ENCODE measurements around the gene PANX3.

- TF ChIP-seq TAF1 (IDR thresholded peaks at IDR 0.05; ENCODE audit: borderline replicate concordance, insufficient read depth, low read length) (no peak), POLR2AphosphoS5 (IDR thresholded peaks at IDR 0.05; ENCODE audit: low read depth, low read length) (no peak), SIN3A (IDR thresholded peaks at IDR 0.05; ENCODE audit: borderline replicate concordance, insufficient read depth, low read length) (no peak), FOXP2 (optimal IDR thresholded peaks at IDR 0.05; ENCODE audit: borderline replicate concordance, extremely low read depth, extremely low read length, insufficient read depth) (no peak)
- TF ChIP-seq, protein P1, sequence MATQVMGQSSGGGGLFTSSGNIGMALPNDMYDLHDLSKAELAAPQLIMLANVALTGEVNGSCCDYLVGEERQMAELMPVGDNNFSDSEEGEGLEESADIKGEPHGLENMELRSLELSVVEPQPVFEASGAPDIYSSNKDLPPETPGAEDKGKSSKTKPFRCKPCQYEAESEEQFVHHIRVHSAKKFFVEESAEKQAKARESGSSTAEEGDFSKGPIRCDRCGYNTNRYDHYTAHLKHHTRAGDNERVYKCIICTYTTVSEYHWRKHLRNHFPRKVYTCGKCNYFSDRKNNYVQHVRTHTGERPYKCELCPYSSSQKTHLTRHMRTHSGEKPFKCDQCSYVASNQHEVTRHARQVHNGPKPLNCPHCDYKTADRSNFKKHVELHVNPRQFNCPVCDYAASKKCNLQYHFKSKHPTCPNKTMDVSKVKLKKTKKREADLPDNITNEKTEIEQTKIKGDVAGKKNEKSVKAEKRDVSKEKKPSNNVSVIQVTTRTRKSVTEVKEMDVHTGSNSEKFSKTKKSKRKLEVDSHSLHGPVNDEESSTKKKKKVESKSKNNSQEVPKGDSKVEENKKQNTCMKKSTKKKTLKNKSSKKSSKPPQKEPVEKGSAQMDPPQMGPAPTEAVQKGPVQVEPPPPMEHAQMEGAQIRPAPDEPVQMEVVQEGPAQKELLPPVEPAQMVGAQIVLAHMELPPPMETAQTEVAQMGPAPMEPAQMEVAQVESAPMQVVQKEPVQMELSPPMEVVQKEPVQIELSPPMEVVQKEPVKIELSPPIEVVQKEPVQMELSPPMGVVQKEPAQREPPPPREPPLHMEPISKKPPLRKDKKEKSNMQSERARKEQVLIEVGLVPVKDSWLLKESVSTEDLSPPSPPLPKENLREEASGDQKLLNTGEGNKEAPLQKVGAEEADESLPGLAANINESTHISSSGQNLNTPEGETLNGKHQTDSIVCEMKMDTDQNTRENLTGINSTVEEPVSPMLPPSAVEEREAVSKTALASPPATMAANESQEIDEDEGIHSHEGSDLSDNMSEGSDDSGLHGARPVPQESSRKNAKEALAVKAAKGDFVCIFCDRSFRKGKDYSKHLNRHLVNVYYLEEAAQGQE (IDR thresholded peaks at IDR 0.05; ENCODE audit: insufficient read depth in 1 of 2, low read depth in 2 of 2, low read length in 2 of 2) = no peak
Measured at GRCh38 chr11:124618863-124619262, 7.6 kb downstream of the PANX3 start.
